Right ventricle myocardium inferior (tissue), 1 donor: ENCODE results near the gene TSPAN8. TPM values are rescaled to one million over a fixed set of nuclear protein-coding genes. Genes with fewer than 3 reads are reported as not detected.
A peak's percentile ranks its signal among the peaks of the same experiment; 100 is the strongest.
"Not testable (repeated sequence)": the region's sequence is repeated elsewhere in the genome, so short reads cannot be mapped to it uniquely, and the experiment has no call there.

Source experiments
- ATAC-seq: fragments of 200-7000 bp; cut with Tn5 transposase; one replicate; pipeline ENCODE4 v1.9.1; 2020; ENCODE audit warnings: mild to moderate bottlenecking, moderate library complexity
- DNase-seq: peaks from one replicate; pipeline ENCODE4 v3.0.0; 2021; ENCODE audit errors: missing footprints
- intact Hi-C: fragments of 100-400 bp; cut with DNase I; formaldehyde crosslinking; loops from one replicate; pipeline ENCODE4 v1.11.0; 2022
- total RNA-seq: library from RNA; stranded (reverse); fragmentation: NEBNext Ultra II Directional; extraction: Animal tissue kit (Norgen Biotek cat#: 25700); gene quantifications from one replicate; pipeline ENCODE4 v1.2.1, GENCODE V29; 2021
- donor health status: DM: no; HTN: yes; CAD: no; lungs with severe emphysema.

The TSPAN8 gene
- total RNA-seq, 1 donor from 2014 or later = not detected

GRCh38 chr12:71166280-71166679 lies 8.5 kb upstream of the TSPAN8 start:
- DNase-seq (peak; percentile 35), ATAC-seq (no peak)
- intact Hi-C loops = no loop called here

DNA sequence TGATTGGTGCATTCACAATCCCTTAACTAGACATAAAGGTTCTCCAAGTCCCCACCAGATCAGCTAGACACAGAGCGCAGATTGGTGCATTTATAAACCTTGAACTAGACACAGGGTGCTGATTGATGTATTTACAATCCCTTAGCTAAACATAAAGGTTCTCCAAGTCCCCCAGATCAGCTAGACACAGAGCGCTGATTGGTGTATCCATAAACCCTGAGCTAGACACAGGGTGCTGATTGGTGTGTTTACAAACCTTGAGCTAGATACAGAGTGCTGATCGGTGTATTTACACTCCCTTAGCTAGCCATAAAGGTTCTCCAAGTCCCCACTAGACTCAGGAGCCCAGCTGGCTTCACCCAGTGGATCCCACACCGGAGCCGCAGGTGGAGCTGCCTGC lies 8.0 kb upstream of the TSPAN8 start:
- DNase-seq = peak; percentile 45
- ATAC-seq, intact Hi-C loops: not testable (repeated sequence)

DNA sequence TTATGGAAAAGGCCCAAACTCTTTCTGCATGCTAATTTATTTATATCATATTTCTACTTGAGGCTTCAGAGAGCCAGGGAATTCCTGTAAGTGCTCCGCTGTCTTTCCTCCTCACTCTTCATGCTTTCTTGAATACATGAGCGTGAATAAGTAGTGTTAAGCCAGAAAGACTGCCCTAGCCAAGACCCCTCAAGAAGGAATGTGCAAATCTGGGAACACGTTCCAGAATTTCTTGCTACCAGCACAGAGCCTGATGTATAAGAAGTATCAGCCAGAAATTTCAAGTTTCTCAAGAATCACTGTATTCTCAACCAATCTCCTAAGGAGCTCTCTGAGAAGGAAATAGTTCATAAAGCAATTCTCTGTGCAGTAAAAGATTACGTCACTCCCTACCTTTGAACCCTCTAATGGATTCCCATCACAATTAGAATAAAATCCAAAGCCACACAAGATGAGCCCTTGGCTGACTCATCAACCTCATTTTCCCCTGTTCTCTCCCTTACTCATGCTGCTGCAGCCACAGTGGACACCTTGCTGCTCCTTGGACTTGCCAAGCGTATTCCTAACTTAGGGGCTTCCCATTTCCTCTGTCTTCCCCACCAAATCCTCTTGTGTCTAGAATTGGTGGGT lies 6.9 kb upstream of the TSPAN8 start:
- intact Hi-C loops = no loop called here
- DNase-seq (no peak), ATAC-seq (no peak)

- no peak for ATAC-seq
- intact Hi-C loops = no loop called here
These were observed 6.4 kb upstream of the TSPAN8 start for GRCh38 chr12:71164166-71164565.

GRCh38 chr12:71162832-71163763 lies 5.3 kb upstream of the TSPAN8 start:
- ATAC-seq (no peak), DNase-seq (no peak)

More at GRCh38 chr12:71164166-71164565, 6.4 kb upstream of the TSPAN8 start:
- no peak for DNase-seq

GRCh38 chr12:71161591-71161990 lies 3.8 kb upstream of the TSPAN8 start:
- intact Hi-C loops = no loop called here
- DNase-seq (no peak), ATAC-seq (no peak)

More at GRCh38 chr12:71162832-71163763, 5.3 kb upstream of the TSPAN8 start:
- intact Hi-C loops = no loop called here

- ATAC-seq (no peak), DNase-seq (no peak)
- intact Hi-C loops = no loop called here
These were observed 2.8 kb upstream of the TSPAN8 start for GRCh38 chr12:71160585-71160984.

DNA sequence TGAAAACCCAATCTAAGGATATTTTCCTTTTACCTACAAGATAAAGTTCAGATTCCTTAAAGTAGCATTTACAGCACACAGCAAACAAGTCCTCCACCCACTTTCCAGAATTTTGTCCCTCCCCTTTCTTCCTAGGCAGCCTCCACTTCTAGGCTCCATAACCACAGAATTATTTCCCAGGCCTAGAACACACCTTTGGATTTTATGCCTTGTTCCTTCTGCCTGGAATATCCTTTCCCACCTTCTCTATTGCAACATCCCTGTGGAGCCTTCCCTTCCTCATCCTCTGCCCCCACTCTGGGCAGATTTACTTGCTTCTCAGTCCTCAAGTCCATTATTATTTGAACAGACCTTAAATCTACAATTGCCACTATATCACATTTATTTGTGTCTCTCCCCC lies 2.1 kb upstream of the TSPAN8 start:
- no peak for ATAC-seq
- intact Hi-C loops = no loop called here

GRCh38 chr12:71159264-71159663 lies 1.5 kb upstream of the TSPAN8 start:
- intact Hi-C loops = no loop called here
- DNase-seq = no peak
- ATAC-seq = no peak

More for the DNA sequence above, 2.1 kb upstream of the TSPAN8 start:
- no peak for DNase-seq

GRCh38 chr12:71158361-71158882 lies 623 bp upstream of the TSPAN8 start:
- DNase-seq = no peak
- ATAC-seq = no peak
- intact Hi-C loops = no loop called here

- intact Hi-C loops = no loop called here
- no peak for ATAC-seq
- no peak for DNase-seq
These were observed 2.6 kb downstream of the TSPAN8 start for GRCh38 chr12:71155225-71155624.

DNA sequence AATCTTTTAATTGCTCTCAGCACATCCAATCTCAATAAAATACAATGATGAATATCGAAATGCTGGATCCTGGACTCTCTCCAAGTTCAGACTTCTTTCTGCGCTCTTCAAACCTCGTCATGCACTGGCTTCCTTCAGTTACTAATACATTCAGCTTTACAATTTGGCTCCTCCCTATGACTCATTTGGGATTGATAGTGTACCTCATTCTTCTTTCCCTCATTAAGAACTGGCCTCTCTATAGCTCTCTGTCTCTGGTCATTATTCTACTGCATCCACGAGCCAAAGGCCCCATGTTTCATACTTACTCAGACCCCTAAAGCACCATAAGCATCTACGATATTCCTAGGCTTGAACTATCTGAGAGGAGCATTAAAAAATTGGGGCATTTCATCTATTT lies 4.9 kb downstream of the TSPAN8 start:
- DNase-seq = no peak
- intact Hi-C loops = no loop called here
- ATAC-seq = no peak

- ATAC-seq, intact Hi-C loops, DNase-seq: not testable (repeated sequence)
These were observed 7.8 kb downstream of the TSPAN8 start for GRCh38 chr12:71150041-71150440.

GRCh38 chr12:71144682-71145081 lies 13.1 kb downstream of the TSPAN8 start:
- ATAC-seq (no peak), DNase-seq (no peak)
- intact Hi-C loops = no loop called here

GRCh38 chr12:71142956-71143355 lies 14.8 kb downstream of the TSPAN8 start:
- intact Hi-C loops = no loop called here
- no peak for DNase-seq
- ATAC-seq = no peak

DNA sequence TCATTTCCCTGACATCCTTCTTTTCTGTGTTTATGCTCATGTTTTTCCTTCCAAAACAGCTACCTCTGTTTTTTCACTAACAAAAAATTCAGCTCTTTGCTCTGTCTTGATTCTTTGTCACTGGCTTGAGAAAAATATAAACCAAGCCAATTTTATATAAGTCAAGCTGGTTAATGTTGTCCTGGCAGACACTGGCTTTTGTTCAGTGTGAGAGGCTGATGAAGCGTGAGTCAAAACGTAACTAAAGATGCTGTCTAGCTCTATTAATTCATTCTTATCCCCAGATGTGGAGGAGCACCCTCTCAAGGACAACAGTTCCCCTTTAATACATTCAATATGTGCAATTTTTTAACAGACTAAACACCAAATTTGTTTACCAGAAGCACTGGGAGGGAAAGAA lies 15.8 kb downstream of the TSPAN8 start:
- DNase-seq (no peak), ATAC-seq (no peak)
- intact Hi-C loops = no loop called here

- intact Hi-C loops = no loop called here
- peak; percentile 56 for ATAC-seq
- no peak for DNase-seq
These were observed 16.3 kb downstream of the TSPAN8 start for GRCh38 chr12:71141378-71141926.

- ATAC-seq = no peak
- intact Hi-C loops = no loop called here
- no peak for DNase-seq
These were observed 18.6 kb downstream of the TSPAN8 start for GRCh38 chr12:71139153-71139735.

DNA sequence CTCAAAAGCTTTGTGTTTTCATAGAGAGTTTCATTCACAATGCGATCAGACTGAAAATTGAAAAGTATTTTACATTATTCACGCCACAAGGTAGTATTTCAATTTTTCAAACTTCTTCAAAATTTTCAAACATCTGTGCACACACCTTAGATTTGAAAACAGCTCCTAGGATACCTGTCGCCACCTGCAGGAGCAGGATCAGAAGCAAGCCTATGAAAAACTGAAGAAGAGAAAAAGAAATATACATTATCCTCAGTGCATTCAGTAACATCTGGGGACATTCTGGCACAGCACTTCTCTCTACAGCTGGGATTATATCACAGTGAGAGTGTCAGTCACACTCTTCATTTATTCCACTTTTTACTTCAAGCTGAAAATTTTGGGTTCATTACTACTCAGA lies 19.8 kb downstream of the TSPAN8 start:
- no peak for DNase-seq
- intact Hi-C loops = no loop called here
- no peak for ATAC-seq
